Jurkat, Clone E6-1 (cell line): ENCODE data around the gene SLN. TPM values are rescaled to one million over a fixed set of nuclear protein-coding genes. Genes with fewer than 3 reads are reported as not detected.
"Not testable (repeated sequence)": the region's sequence is repeated elsewhere in the genome, so short reads cannot be mapped to it uniquely, and the experiment has no call there.

Source experiments
- DNase-seq: peaks from one replicate; pipeline ENCODE4 v3.0.0-alpha.2; 2011; ENCODE audit warnings: low read depth, low spot score
- H3K4me3 ChIP-seq: 2 replicates; pipeline ENCODE4 v1.5.1; 2011; ENCODE audit warnings: mild to moderate bottlenecking, low read length, control low read depth, moderate library complexity
- polyA plus RNA-seq: library from polyadenylated mRNA; unstranded; fragments of >200 nt; gene quantifications from one replicate; pipeline ENCODE4 v1.2.1, GENCODE V29; 2012; ENCODE audit warnings: missing spikeins; ENCODE audit not compliant: insufficient read length, insufficient read depth

The SLN gene
- polyA plus RNA-seq, result not detected

GRCh38 chr11:107711861-107712755 is at the start of gene SLN:
Gene SLN (minus strand): TSS chr11:107712056.
- no peak for DNase-seq
- H3K4me3 ChIP-seq, result no peak within 1 kb of the TSS

- H3K4me3 ChIP-seq, DNase-seq: not testable (repeated sequence)
Measured at GRCh38 chr11:107758719-107759355, 47.0 kb upstream of the SLN start.

- no peak overlapping the region for H3K4me3 ChIP-seq
- DNase-seq, result no peak
Measured at GRCh38 chr11:107757661-107758060, 45.8 kb upstream of the SLN start.

- no peak for DNase-seq
- no peak overlapping the region for H3K4me3 ChIP-seq
Measured at GRCh38 chr11:107756553-107756952, 44.7 kb upstream of the SLN start.

GRCh38 chr11:107752949-107753822 is 41.3 kb upstream of the SLN start:
- DNase-seq, result no peak
- no peak overlapping the region for H3K4me3 ChIP-seq

- no peak for DNase-seq
- H3K4me3 ChIP-seq, result no peak overlapping the region
Measured at GRCh38 chr11:107752508-107752907, 40.7 kb upstream of the SLN start.

- H3K4me3 ChIP-seq, result no peak overlapping the region
- DNase-seq, result no peak
Measured at GRCh38 chr11:107751082-107751481, 39.2 kb upstream of the SLN start.

- no peak for DNase-seq
- no peak overlapping the region for H3K4me3 ChIP-seq
Measured at GRCh38 chr11:107750313-107750712, 38.5 kb upstream of the SLN start.

GRCh38 chr11:107747622-107748021 is 35.8 kb upstream of the SLN start:
- no peak overlapping the region for H3K4me3 ChIP-seq
- no peak for DNase-seq

- DNase-seq, result no peak
Measured at GRCh38 chr11:107744736-107745135, 32.9 kb upstream of the SLN start.

GRCh38 chr11:107743191-107743590 is 31.3 kb upstream of the SLN start:
- no peak for DNase-seq
- H3K4me3 ChIP-seq, result no peak overlapping the region

More at GRCh38 chr11:107744736-107745135, 32.9 kb upstream of the SLN start:
- H3K4me3 ChIP-seq, result no peak overlapping the region

- peak; percentile 48 for DNase-seq
Measured at GRCh38 chr11:107741044-107741823, 29.4 kb upstream of the SLN start.

GRCh38 chr11:107740271-107740670 is 28.4 kb upstream of the SLN start:
- DNase-seq, result no peak
- H3K4me3 ChIP-seq, result no peak overlapping the region

More at GRCh38 chr11:107741044-107741823, 29.4 kb upstream of the SLN start:
- H3K4me3 ChIP-seq, result no peak overlapping the region

- H3K4me3 ChIP-seq, result no peak overlapping the region
- DNase-seq, result no peak
Measured at GRCh38 chr11:107736546-107736945, 24.7 kb upstream of the SLN start.

- H3K4me3 ChIP-seq, result no peak overlapping the region
- no peak for DNase-seq
Measured at GRCh38 chr11:107733518-107733917, 21.7 kb upstream of the SLN start.

- H3K4me3 ChIP-seq, result no peak overlapping the region
Measured at GRCh38 chr11:107732689-107733051, 20.8 kb upstream of the SLN start.

GRCh38 chr11:107731941-107732688 is 20.3 kb upstream of the SLN start:
- H3K4me3 ChIP-seq, result no peak overlapping the region
- no peak for DNase-seq

More at GRCh38 chr11:107732689-107733051, 20.8 kb upstream of the SLN start:
- no peak for DNase-seq

GRCh38 chr11:107722662-107723061 is 10.8 kb upstream of the SLN start:
- no peak overlapping the region for H3K4me3 ChIP-seq
- DNase-seq, result no peak
